ENCODE data around the gene COX4I2.
"Not testable (repeated sequence)": the region's sequence is repeated elsewhere in the genome, so short reads cannot be mapped to it uniquely, and the experiment has no call there.

DNA sequence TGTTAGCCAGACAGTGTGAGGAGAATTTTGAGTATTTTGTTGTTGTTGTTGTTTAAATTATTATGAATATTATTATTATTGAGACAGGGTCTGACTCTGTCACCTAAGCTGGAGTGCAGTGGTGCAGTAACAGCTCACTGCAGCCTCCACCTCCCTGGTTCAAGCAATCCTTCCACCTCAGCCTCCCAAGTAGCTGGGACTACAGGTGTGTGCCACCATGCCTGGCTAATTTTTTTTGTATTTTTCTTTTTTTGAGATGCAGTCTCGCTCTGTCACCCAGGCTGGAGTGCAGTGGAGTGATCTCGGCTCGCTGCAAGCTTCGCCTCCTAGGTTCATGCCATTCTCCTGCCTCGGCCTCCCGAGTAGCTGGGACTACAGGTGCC is 14.6 kb upstream of the COX4I2 start:
- TF ChIP-seq, protein P1, sequence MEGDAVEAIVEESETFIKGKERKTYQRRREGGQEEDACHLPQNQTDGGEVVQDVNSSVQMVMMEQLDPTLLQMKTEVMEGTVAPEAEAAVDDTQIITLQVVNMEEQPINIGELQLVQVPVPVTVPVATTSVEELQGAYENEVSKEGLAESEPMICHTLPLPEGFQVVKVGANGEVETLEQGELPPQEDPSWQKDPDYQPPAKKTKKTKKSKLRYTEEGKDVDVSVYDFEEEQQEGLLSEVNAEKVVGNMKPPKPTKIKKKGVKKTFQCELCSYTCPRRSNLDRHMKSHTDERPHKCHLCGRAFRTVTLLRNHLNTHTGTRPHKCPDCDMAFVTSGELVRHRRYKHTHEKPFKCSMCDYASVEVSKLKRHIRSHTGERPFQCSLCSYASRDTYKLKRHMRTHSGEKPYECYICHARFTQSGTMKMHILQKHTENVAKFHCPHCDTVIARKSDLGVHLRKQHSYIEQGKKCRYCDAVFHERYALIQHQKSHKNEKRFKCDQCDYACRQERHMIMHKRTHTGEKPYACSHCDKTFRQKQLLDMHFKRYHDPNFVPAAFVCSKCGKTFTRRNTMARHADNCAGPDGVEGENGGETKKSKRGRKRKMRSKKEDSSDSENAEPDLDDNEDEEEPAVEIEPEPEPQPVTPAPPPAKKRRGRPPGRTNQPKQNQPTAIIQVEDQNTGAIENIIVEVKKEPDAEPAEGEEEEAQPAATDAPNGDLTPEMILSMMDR (IDR thresholded peaks at IDR 0.05) = not testable (repeated sequence)
- not testable (repeated sequence) for TF ChIP-seq POLR2AphosphoS5 (IDR thresholded peaks at IDR 0.05)

Measured in breast epithelium (tissue), 3 donors.